ENCODE data around the gene CAMK1D. TPM values are rescaled to one million over a fixed set of nuclear protein-coding genes. Genes with fewer than 3 reads are reported as not detected.

CAMK1D gene
- total and polyA plus RNA-seq, 2 of the 8 experiments (the other 6 are each of a cell fraction or from before 2014, with no cell fraction given) = 3.5 to 10.6 TPM

DNA sequence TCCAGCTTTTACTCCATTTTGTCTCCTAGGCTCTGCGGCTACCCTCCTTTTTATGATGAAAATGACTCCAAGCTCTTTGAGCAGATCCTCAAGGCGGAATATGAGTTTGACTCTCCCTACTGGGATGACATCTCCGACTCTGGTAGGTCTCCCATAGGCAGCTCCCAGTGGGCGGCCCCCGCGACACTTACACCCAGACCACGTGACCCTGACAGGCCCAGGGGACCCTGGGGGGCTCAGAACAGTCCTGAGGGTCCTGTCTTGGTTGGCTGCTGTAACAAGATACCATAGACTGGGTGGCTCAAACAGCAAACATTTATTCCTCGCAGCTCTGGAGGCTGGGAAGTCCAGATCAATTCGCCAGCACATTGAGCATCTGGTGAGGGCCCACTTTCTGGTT is 464.8 kb downstream of the CAMK1D start:
- Histone ChIP-seq H3K27ac (ENCODE audit: low read depth, low read length) (no peak overlapping the region), H3K23me2 (ENCODE audit: low read depth, low read length) (no peaks in the 10 kb centered on the region), H3K4ac (replicated peaks; ENCODE audit: insufficient read length, low read depth, low read length) (no peak overlapping the region), H3K36me3 (ENCODE audit: control insufficient read depth in 2 of 4, insufficient read depth in 4 of 4, low read length in 3 of 4) (no peaks in the 10 kb centered on the region), H3K14ac (ENCODE audit: insufficient read length) (no peak overlapping the region), H4K5ac (ENCODE audit: insufficient read length, low read depth, low read length) (no peak overlapping the region), H3K23ac (ENCODE audit: insufficient read length) (no peak overlapping the region), H3K56ac (replicated peaks; ENCODE audit: insufficient read length, low read depth, low read length) (no peak overlapping the region), H3K18ac (ENCODE audit: extremely low read depth, low read length) (no peak overlapping the region), H3K27me3 (replicated peaks in 1 of 4; ENCODE audit: control insufficient read depth in 3 of 4, extremely low read depth in 1 of 4, insufficient read depth in 3 of 4, low read length in 3 of 4) (no peaks in the 10 kb centered on the region), H2BK20ac (ENCODE audit: low read length) (no peak overlapping the region), H2AK5ac (ENCODE audit: low read depth, low read length) (no peak overlapping the region), H3K4me2 (ENCODE audit: insufficient read depth in 1 of 2, low read depth in 2 of 2, low read length in 2 of 2) (no peak overlapping the region), H4K91ac (replicated peaks; ENCODE audit: insufficient read length, low read length) (no peak overlapping the region), H3K4me1 (replicated peaks in 1 of 4; ENCODE audit: control insufficient read depth in 3 of 4, insufficient read depth in 4 of 4, low read length in 3 of 4) (peaks cover 0 to 3% (median under 1%) of the 10 kb centered on the region in 4 experiments; a peak in 2 of 7 replicates), H3K79me2 (ENCODE audit: control insufficient read depth in 1 of 2, insufficient read depth in 2 of 2, low read length in 2 of 2) (no peaks in the 10 kb centered on the region), H2BK120ac (replicated peaks; ENCODE audit: low read depth, low read length) (no peak overlapping the region), H3K9me3 (ENCODE audit: insufficient read depth in 2 of 2, low read depth in 1 of 2, low read length in 1 of 2) (no peaks in the 10 kb centered on the region; a peak in 1 of 4 replicates), H2BK12ac (ENCODE audit: low read depth, low read length) (no peak overlapping the region), H4K20me1 (replicated peaks in 1 of 2; ENCODE audit: control insufficient read depth in 1 of 2, insufficient read depth in 2 of 2, low read length in 2 of 2) (no peaks in the 10 kb centered on the region), H2BK5ac (ENCODE audit: low read depth, low read length) (no peak overlapping the region), H3K4me3 (ENCODE audit: extremely low read depth in 1 of 4, insufficient read depth in 2 of 4, low read depth in 3 of 4, low read length in 4 of 4) (no peak overlapping the region), H2AFZ (ENCODE audit: low read length) (no peak overlapping the region), H2BK15ac (ENCODE audit: low read length) (no peak overlapping the region), H3K9ac (replicated peaks in 1 of 4; ENCODE audit: extremely low read depth in 1 of 4, low read depth in 3 of 4, low read length in 3 of 4) (no peak overlapping the region), H3K79me1 (ENCODE audit: low read depth, low read length) (no peaks in the 10 kb centered on the region), H4K8ac (ENCODE audit: extremely low read depth, insufficient read depth, low read length) (no peak overlapping the region)
- TF ChIP-seq POU5F1 (IDR thresholded peaks at IDR 0.05; ENCODE audit: low read depth, low read length) (no peak), RBBP5 (IDR thresholded peaks at IDR 0.05; ENCODE audit: borderline replicate concordance, low read depth, low read length) (no peak), CREB1 (IDR thresholded peaks at IDR 0.05) (no peak), BRCA1 (IDR thresholded peaks at IDR 0.05; ENCODE audit: low read depth, low read length) (no peak), RNF2 (IDR thresholded peaks at IDR 0.05; ENCODE audit: borderline replicate concordance, low read depth, low read length, missing control alignments, poor library complexity, severe bottlenecking) (no peak), SAP30 (IDR thresholded peaks at IDR 0.05; ENCODE audit: insufficient read depth, insufficient replicate concordance, low read length) (no peak), EZH2 (IDR thresholded peaks at IDR 0.05; ENCODE audit: low read depth, low read length, severe bottlenecking) (no peak), SIX5 (IDR thresholded peaks at IDR 0.05; ENCODE audit: low read depth, low read length) (no peak), TCF12 (IDR thresholded peaks at IDR 0.05; ENCODE audit: low read depth, low read length) (no peak), CTBP2 (IDR thresholded peaks at IDR 0.05; ENCODE audit: borderline replicate concordance, insufficient read depth, insufficient read length, low read length) (no peak), SRF (IDR thresholded peaks at IDR 0.05; ENCODE audit: low read depth, low read length) (no peak)
- no peak for FAIRE-seq
- ChIA-PET CTCF (ENCODE audit: partially characterized antibody) (interaction anchor here (0.5 to 1.9 kb wide), 4 partner anchors 32 to 261 kb away, joined by 3 to 6 read pairs (median 3); no protein-coding TSS in a partner anchor), POLR2A (ENCODE audit: partially characterized antibody) (no interaction called here)
- WGBS, 2 experiments (ENCODE audit: extremely low coverage in 1 of 2, insufficient coverage in 1 of 2, insufficient read length in 1 of 2, insufficient replicate concordance in 2 of 2, low coverage in 1 of 2, low lambda C conversion rate in 2 of 2, missing lambda C conversion rate in 1 of 2) = 92% methylated on average over 9 of the region's 9 CpGs; no CpG with 5 or more reads in 1 of the 2 experiments
- DNase-seq (ENCODE audit: low read depth in 1 of 2, low spot score in 2 of 2) = no peak

Measured in H1 (cell line).